Urinary bladder (tissue), 4 donors: ENCODE measurements around the gene EMILIN3. TPM values are rescaled to one million over a fixed set of nuclear protein-coding genes. Genes with fewer than 3 reads are reported as not detected.

Experiments used
- DNase-seq: peaks from one replicate; pipeline ENCODE4 v3.0.0-alpha.2; 2015; ENCODE audit errors: extremely low spot score
- H3K27ac ChIP-seq: one replicate; pipeline ENCODE4 v1.5.1; 2013; ENCODE audit warnings: low read depth, mild to moderate bottlenecking, moderate library complexity
- H3K36me3 ChIP-seq: one replicate; pipeline ENCODE4 v1.6.1; 2013; ENCODE audit warnings: mild to moderate bottlenecking, moderate library complexity; ENCODE audit not compliant: insufficient read depth
- H3K4me1 ChIP-seq: one replicate; pipeline ENCODE4 v1.6.1; 2013; ENCODE audit warnings: mild to moderate bottlenecking, moderate library complexity; ENCODE audit not compliant: insufficient read depth
- H3K4me3 ChIP-seq: one replicate; pipeline ENCODE4 v1.5.1; 2013; ENCODE audit warnings: low read depth, low read length
- WGBS: extraction: QIAGEN DNeasy Blood & Tissue Kit; methylation state at CpG from one replicate; pipeline ENCODE4 v1.1.7; 2013; 5-methylcytosine and 5-hydroxymethylcytosine counted together
- polyA plus RNA-seq: library from polyadenylated mRNA; stranded (reverse); fragments of 200-250 nt; gene quantifications from one replicate; pipeline ENCODE4 v1.2.3, GENCODE V29; 2013
- total RNA-seq: library from RNA; depleted of rRNA; stranded (reverse); fragments of >200 nt; gene quantifications from one replicate; pipeline ENCODE4 v1.2.3, GENCODE V29; 2014
- donor health status: healthy with polysubstance abuse.
- donor health status: healthy.

Gene EMILIN3
- total and polyA plus RNA-seq, 2 donors: 2.1 to 4.1 TPM

- peak; percentile 77 for DNase-seq
- WGBS: 24% methylated on average over 2 of the region's 2 CpGs
- Histone ChIP-seq H3K27ac (no peak overlapping the region), H3K4me3 (no peak overlapping the region), H3K36me3 (no peaks in the 10 kb centered on the region), H3K4me1 (no peaks in the 10 kb centered on the region)
Observed at GRCh38 chr20:41398408-41398807, 31.8 kb upstream of the EMILIN3 start.

- Histone ChIP-seq H3K4me3 (no peak overlapping the region), H3K27ac (no peak overlapping the region), H3K4me1 (no peaks in the 10 kb centered on the region), H3K36me3 (no peaks in the 10 kb centered on the region)
- 55% methylated on average over 18 of the region's 18 CpGs for WGBS
- DNase-seq: no peak
Observed at GRCh38 chr20:41395667-41396664, 29.3 kb upstream of the EMILIN3 start.

DNA sequence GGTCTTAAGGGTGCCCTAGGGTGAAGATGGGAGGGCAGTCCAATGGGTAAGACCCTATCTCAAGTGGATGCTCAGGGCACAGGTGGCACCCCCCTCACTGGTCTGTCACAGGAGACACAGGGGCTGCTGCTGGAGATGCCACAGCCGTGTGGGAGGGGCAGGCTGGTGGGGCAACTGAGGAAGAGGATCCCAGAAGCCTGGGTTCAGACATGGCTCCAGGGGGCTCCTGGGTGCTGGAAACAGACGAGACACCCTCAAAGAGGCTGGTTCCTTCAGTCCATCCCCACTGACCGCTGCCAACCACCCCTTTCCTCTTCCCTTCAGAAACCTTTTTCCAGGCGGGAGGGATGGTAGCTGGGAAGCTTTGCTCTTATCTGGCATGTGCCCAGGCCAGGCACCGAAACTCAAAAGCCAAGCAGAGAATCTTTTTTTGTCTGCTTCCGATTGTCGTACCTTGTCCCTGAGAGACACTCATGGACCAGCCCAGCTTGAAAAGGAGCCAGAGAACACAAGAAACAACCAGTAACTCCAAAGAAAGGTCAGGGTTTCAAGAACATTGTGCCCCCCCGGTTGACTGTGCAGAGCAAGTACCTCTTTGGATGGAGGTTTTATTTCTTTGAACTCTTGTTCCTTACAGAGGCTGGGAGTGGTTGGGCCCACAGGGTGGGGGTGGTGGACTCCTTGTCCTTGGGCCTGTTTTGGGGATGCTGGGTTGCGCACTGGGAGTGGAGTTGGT is 28.5 kb upstream of the EMILIN3 start:
- Histone ChIP-seq H3K4me1 (no peaks in the 10 kb centered on the region), H3K27ac (no peak overlapping the region), H3K4me3 (no peak overlapping the region), H3K36me3 (no peaks in the 10 kb centered on the region)
- peak; percentile 49 for DNase-seq
- WGBS: 79% methylated on average over 9 of the region's 9 CpGs

DNA sequence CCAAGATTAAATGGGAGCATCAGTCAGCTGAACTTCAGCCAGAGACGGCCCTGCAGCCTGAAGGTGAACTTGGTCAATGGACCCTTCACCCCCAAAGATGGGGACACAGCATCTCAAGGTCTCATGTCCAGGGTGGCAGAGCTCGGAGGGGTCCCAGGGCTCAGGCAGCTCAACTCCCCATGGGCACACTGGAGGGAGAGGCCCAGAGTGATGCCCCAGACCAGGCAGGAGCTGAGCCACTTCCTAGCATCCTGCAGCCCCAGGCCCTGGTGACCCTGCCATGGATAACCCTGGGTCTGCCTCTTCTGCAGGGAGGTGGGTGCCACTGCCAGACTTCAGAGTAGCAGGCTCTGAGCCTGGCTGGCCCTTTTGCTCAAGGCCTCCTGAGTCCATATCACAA is 27.5 kb upstream of the EMILIN3 start:
- Histone ChIP-seq H3K36me3 (no peaks in the 10 kb centered on the region), H3K4me3 (no peak overlapping the region), H3K27ac (no peak overlapping the region), H3K4me1 (no peaks in the 10 kb centered on the region)
- 90% methylated on average over 2 of the region's 2 CpGs for WGBS
- no peak for DNase-seq

DNA sequence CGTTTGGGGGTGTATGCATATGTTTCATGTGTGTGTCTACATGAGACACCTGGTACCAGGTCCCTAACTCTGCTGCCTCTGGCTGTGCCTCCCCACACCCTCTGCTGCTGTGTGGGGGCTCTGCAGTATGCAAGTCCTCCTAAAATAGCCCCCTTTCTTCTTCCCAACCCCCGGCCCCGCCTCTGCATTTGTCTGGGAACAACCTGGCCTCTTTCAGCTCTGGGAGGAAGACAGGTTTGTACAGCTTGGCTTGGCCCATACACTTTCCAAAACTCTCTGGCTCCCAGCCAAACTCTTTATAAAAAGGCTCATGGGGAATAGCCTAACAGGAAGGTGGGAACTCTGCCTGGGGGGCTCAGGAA is 27.1 kb upstream of the EMILIN3 start:
- H3K36me3 ChIP-seq: no peaks in the 10 kb centered on the region
- 86% methylated on average over 3 of the region's 3 CpGs for WGBS
- no peaks in the 10 kb centered on the region for H3K4me1 ChIP-seq
- peak; percentile 64 for DNase-seq
- no peak overlapping the region for H3K27ac ChIP-seq
- H3K4me3 ChIP-seq: no peak overlapping the region

GRCh38 chr20:41392871-41393704 is 26.5 kb upstream of the EMILIN3 start:
- DNase-seq: no peak
- 74% methylated on average over 12 of the region's 12 CpGs for WGBS
- Histone ChIP-seq H3K27ac (no peak overlapping the region), H3K4me3 (no peak overlapping the region), H3K4me1 (no peaks in the 10 kb centered on the region), H3K36me3 (no peaks in the 10 kb centered on the region)

DNA sequence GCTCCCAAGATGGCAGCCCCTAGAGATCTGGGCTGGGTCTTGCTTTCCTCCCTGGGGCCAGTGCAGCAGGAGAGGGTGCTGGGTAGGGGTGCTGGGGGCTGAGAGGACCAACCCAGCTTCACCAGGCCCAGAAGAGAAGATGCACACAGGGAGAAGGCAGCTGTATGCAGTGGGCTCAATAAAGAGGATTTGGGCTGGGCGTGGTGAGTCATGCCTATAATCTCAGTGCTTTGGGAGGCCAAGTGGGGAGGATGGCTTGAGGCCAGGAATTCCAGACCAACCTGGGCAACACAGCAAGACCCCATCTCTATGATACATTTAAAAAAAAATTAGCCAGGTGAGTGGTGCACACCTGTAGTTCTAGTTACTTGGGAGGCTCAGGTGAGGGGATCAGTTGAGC is 25.7 kb upstream of the EMILIN3 start:
- Histone ChIP-seq H3K4me1 (no peaks in the 10 kb centered on the region), H3K27ac (no peak overlapping the region)
- 95% methylated on average over 1 of the region's 1 CpG for WGBS

DNA sequence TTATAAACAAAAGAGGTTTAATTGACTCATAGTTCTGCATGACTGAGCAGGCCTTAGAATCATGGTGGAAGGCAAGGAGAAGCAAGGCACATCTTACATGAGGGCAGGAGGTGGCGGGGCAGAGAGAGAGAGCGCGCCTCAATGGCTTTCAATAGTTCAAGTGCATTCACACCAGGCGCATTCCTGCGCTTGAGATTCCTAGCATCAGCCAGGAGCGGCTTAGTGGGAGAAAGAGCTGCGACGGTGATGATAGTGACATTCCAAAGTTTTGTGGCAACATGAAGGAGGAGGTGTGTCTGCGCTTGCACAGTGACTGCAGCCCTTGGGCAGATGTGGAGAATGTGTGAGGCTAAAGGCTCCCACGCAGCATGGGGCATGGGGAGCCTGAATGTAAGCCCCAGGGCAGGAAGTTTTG is 25.0 kb upstream of the EMILIN3 start:
- Histone ChIP-seq H3K4me3 (no peak overlapping the region), H3K36me3 (no peaks in the 10 kb centered on the region), H3K4me1 (no peaks in the 10 kb centered on the region), H3K27ac (no peak overlapping the region)
- 91% methylated on average over 10 of the region's 10 CpGs for WGBS
- DNase-seq: no peak

More for the DNA sequence above, 25.7 kb upstream of the EMILIN3 start:
- Histone ChIP-seq H3K36me3 (no peaks in the 10 kb centered on the region), H3K4me3 (no peak overlapping the region)
- no peak for DNase-seq

- 98% methylated on average over 3 of the region's 3 CpGs for WGBS
- no peak for DNase-seq
- Histone ChIP-seq H3K27ac (no peak overlapping the region), H3K36me3 (no peaks in the 10 kb centered on the region), H3K4me3 (no peak overlapping the region), H3K4me1 (no peaks in the 10 kb centered on the region)
Observed at GRCh38 chr20:41390889-41391288, 24.3 kb upstream of the EMILIN3 start.

- no peaks in the 10 kb centered on the region for H3K4me1 ChIP-seq
- H3K27ac ChIP-seq: no peak overlapping the region
- 35% methylated on average over 9 of the region's 9 CpGs for WGBS
- H3K36me3 ChIP-seq: no peaks in the 10 kb centered on the region
- no peak overlapping the region for H3K4me3 ChIP-seq
- DNase-seq: no peak
Observed at GRCh38 chr20:41387444-41387851, 20.8 kb upstream of the EMILIN3 start.

DNA sequence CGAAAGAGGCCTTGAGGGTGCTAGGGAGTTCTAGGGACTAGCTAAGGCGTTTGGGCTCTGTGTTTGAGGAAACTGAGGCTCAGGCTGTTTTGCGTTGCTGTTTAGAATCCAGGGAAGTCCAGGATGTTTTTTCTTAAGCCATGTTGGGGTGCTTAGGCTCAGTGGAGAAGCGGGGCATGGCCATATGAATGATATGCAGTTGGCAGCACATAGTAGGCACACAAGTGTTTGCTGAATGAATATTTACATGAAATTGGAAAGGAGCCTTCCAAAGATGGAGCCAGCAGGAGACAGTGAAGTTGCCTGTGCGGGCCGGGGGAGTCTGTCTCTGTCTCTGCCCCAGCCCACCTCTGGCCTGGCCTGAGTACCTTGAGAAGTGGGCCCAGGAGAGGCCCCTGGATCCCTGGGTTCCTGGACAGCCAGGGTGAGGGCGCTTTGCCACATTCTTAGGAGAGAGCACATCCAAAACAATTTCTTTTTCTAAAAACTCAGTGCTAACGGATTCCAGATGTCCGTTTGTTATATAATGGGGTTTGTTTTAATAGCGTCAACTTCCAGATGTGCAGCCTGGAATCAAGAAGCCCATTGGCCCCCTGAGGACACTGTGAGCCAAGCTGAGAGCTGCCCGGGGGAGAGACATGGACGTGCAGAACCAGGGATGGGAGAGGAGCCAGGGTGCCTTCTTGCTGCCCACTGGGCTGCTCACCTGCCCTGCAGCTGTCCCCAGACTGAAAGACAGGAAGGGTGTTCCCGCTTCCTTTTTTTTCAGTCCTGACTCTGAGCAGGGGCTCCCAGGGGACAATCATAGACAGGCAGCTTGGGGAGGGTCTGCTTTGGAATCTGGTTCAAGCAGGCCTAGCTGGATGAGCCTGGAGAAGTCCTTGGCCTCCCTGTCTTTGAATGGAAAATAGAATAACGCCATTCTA is 20.1 kb upstream of the EMILIN3 start:
- Histone ChIP-seq H3K27ac (no peak overlapping the region), H3K4me1 (no peaks in the 10 kb centered on the region), H3K36me3 (no peaks in the 10 kb centered on the region), H3K4me3 (no peak overlapping the region)
- DNase-seq: peak; percentile 81
- WGBS: 63% methylated on average over 14 of the region's 14 CpGs

- H3K4me3 ChIP-seq: no peak overlapping the region
- H3K27ac ChIP-seq: no peak overlapping the region
- 63% methylated on average over 7 of the region's 7 CpGs for WGBS
- no peak for DNase-seq
- no peaks in the 10 kb centered on the region for H3K36me3 ChIP-seq
- no peaks in the 10 kb centered on the region for H3K4me1 ChIP-seq
Observed at GRCh38 chr20:41382791-41383305, 16.2 kb upstream of the EMILIN3 start.
